HPDE6-E6E7 (cell line): Measurements from ENCODE around the gene HOXD12.

Experiments used
- DNase-seq: peaks from one replicate; pipeline ENCODE4 v3.0.0; 2011; ENCODE audit warnings: missing footprints; ENCODE audit errors: extremely low spot score

The HOXD12 gene

DNA sequence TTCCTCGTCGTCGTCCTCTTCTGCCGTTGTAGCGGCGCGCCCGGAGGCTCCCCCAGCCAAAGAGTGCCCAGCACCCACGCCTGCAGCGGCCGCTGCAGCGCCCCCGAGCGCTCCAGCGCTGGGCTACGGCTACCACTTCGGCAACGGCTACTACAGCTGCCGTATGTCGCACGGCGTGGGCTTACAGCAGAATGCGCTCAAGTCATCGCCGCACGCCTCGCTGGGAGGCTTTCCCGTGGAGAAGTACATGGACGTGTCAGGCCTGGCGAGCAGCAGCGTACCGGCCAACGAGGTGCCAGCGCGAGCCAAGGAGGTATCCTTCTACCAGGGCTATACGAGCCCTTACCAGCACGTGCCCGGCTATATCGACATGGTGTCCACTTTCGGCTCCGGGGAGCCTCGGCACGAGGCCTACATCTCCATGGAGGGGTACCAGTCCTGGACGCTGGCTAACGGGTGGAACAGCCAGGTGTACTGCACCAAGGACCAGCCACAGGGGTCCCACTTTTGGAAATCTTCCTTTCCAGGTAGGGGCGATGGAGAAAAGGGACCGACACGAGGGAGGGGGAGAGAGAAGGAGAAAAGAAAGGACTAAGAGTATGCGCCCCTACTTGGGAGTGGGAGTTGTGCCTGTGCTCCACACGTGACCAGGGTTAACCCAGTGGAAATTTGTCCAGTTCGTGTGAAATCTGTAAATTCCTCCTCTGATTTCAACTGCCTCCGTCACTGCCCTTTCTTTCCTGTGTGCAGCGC lies 6.3 kb upstream of the HOXD12 start:
- no peak for DNase-seq

DNA sequence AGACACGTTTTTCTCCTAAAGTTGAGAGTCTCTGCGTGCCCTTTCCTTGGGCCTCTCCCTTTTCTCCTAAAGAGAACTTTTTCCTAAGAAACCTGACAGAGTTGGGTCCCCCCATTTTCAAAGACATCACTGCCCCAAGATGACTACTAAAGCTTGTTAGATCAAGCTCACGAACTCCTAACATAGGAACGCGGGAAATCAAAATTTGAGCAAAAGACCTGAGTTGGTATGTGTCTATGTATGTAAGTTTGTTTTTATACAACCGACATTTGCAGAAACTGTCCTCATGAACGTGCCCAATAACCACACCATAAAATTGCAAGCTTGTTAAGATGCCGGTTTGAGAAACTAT lies 5.7 kb upstream of the HOXD12 start:
- no peak for DNase-seq

DNA sequence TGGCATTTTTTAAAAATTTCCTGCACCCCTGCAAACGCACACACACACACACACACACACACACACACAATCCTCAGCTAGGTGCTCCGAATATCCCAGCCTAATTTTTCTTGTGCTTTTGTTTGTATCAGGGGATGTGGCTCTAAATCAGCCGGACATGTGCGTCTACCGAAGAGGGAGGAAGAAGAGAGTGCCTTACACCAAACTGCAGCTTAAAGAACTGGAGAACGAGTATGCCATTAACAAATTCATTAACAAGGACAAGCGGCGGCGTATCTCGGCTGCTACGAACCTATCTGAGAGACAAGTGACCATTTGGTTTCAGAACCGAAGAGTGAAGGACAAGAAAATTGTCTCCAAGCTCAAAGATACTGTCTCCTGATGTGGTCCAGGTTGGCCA lies 5.2 kb upstream of the HOXD12 start:
- DNase-seq: no peak

DNA sequence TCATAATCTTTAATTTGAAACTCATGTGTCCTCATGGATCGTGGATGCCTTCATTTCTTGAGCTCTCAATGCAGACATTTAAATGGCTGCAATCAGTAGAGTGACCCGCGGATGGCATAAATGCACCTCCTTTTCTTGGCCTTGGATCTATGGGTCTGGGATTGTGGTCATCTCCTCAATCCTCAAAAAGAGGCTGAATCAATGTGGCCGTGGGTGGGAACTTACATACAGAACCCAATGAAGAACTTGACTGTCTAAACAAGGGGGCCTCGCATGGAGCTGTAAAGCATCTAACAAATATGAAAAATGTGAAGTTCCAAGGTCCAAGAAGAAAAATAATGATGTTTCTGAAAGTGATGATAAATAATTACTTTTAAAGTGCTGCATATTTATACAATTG lies 4.2 kb upstream of the HOXD12 start:
- DNase-seq: no peak

DNA sequence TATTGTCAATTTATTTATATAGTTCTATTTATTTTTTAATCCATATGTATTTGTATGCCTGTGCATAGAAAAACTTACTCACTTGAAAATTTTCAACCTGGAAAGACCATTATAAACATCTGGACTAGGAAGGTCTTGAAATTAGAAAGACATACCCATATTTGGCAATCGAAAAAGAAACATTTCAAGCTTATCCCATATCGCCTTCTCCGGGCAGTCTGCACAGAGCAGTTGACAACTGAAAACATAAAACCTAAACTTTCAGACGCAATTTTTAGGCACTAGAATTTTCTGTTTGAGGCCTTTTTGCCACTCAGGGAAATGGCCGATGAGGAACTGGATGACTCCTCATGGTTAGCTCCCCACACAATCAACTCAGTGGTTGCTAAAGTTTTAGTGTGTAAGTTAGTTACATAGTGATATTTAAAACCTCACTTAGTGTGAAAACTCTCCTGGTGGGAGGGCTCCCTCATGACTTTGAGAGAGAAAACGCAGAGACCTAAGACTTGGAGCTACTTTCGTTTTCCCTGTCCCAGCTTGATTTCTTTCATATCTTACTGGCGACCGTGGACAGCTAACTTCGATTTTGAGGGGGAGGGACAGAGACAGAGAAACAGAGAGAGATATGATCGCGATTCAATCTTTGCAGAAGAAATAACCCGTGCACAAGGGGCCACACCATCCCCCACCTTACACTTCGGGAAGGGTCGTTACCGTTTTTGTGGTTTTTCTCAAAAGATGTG lies 3.2 kb upstream of the HOXD12 start:
- DNase-seq: no peak

DNA sequence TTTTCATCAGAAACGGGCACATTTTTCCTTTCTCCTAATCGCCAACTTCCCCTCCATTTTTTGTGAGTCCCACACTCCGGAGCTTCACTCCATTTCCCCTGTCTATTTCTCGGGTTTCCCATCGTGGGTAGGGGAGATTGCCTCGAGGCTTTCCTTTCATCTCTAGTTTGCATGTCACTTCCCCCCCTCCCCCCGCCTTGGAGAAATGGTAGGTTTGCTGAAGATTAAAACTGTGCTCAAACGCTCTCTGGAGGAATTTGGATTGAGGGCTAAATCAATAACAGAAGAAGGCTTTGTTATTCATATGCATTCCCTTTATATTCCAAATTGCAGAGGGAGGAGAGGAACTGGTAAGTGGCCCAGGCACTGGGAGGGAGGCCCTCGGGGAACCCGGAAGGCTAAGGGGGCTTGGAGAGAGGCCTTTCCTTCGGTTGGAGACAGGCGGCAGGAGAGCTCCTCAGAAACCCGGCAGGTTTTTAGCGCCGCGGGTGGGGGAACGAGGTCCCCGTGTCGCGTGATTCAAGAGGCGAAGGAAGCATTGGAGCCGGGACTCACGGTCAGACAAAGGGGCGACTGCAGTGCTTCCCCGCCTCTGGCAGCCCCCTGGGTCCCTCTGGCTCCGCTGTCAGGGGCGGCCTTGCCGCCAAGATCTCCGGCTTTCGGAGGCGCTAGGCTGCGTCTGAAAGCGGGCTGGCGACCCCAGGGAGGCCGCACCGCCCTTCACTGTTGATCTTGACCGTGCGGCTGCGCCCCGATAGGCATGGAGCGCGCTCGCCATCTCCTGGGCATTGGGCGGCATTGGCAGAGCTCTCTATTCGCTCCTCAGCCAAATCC lies 2.4 kb upstream of the HOXD12 start:
- peak; percentile 74 for DNase-seq

DNA sequence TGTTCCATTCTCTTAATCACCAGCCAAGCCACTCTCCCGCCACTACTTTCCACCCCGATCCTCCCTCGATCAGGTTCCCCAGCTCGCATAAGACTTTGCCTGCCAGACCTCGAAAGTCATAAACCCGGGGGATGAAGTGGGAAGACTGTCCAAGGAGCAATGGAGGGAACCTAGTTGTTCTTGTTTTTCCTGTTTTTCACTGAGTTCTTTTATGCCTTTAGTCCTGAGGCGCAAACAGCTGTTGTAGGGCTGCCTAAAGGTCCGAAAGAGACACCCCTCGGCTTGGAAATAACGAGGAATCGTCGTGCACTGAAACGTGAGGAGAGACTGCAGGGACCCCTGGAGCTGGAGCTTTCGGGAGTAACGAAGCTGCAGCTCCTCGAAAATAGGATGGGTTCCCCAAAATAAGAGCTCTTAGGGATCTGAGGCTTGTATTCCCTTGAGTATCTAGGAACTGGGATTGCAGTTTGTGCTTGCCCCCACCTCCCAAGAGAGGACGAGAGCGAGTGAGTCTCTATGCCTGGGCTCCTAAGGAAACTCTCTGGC lies 1.7 kb upstream of the HOXD12 start:
- DNase-seq: no peak

DNA sequence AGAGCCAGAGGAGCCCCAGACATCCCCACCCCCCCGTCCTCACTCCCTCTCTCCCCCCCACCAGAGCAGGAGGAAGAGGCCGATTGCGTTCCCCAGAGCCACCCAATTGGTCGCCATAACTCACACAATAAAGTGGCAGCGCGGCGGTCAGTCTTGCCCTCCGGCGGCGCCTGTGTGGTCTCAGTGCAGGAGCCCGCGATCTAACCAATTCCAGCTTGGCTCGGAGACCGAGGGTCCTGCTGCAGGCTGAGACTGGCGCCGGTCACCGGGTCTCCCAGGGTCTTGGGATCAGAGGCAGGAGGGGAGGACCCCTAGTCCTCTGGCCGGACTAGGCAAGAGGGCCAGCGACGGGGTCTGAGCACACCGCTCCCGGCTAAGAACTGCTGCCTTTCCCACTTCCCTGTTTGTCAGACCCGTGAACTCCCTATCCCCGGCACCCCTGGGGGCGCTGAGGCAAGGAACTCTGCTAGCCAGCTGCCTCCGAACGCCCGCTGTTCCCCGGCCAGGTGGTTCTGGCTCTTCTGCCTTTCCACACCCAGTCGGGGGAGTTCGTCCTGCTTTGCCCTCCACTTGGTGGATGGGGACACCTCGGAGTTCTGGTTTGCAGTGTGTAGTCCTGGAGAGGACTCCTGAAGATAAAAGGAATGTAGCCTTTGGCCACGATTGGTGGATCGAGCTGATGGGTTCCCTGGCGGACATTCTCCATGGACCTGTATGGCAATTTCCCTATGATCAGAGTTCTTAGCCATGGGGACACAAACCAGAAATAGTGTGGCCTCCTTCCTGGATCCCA lies 1.0 kb upstream of the HOXD12 start:
- DNase-seq: no peak

DNA sequence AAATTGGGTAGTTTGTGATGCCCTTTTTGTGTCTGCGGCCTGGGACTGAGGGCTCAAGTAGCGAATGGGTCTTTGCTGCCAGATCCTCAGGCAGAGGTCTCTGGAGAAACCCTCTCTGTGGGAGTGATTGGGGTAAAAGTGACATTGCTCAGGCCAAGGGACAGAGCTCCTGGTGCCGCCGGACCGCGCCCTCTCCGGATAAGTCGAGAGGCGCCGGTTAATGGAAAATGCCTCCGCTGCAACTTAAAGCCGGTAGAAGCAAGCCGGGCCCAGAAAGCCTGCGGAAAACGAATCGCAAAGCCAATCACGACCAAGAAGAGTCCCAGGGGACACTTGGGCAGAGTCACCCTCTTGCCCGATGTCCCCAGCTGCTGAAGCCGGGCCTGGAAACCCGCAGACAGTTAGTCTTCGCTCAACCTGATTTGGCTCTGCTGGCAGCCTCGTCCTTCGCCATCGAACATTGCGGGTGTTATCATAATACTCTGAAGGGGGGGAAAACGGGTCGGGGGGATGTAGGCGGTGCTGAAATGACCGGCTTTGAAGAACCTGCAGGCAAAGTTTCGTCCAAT lies 352 bp upstream of the HOXD12 start:
- DNase-seq: no peak

DNA sequence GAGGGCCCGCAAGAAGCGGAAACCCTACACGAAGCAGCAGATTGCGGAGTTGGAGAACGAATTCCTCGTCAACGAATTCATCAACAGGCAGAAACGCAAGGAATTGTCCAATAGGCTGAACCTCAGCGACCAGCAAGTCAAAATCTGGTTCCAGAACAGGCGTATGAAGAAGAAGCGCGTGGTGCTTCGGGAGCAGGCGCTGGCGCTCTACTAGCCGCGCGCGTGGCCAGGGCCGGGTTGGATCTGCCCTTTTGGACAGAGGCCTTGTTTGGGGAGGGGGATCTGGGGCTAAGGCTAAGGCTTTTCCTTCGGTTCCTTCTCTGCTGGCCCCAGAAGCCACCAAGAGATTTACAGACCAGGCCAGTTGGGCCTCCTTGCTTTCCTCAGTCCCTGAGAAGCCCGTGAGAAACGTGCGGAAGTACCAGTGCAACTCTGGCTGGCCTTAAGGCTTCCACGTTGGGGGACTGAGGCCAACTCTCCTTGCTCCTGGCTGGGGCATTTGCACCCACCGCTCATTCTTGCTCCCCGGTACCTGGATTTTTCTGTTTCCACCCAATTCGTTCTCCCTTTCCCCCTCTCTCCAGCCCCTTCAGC lies 1.0 kb downstream of the HOXD12 start:
- no peak for DNase-seq

DNA sequence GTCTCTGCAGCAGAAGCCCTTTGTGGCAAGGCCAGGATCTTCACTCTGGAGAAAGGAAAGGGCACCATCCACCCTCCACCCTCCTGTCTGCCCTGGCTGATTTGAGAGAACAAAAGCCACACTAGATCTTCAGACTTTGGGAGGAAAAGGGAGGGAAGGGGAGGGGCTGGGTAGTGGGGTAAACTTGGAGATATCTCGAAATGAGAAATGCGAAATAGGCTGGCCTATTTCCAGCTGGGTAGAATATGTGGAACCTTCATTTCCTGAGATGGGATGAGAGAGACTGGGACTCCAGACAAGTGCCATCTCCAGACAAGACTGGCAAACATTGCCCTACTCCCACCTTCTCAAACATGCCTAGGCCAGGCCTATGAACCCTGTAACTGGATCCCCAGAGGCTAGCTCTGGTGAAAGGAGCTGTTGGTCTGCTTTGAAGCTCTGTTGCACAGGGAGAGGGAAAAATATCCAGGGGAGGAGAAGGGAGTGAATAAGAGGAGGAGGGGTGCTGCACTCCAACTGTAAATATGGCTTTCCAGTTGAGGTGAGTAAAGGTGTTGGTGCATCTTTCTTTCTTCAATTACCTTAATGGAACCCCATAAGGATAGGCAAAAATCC lies 1.7 kb downstream of the HOXD12 start:
- DNase-seq: no peak

DNA sequence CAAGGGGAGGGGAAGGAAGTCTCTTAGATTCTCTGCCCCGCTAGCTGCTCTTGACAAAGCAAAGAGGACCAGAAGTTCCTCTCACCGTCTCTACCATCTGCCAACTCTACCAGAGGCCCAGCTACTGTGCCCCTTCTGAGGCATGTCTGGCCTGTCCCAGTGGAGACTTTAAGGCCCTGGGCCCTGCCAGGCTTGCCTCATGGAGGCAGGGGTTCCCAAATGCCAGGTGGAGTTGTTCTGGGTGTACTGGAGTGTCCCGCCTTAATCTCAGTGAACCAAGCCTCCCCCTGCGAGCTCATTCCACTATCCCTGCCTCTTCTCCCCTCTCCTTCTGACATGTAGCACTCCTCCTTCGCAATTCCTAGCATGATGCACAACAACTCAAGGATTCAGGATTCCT lies 2.2 kb downstream of the HOXD12 start:
- DNase-seq: no peak

DNA sequence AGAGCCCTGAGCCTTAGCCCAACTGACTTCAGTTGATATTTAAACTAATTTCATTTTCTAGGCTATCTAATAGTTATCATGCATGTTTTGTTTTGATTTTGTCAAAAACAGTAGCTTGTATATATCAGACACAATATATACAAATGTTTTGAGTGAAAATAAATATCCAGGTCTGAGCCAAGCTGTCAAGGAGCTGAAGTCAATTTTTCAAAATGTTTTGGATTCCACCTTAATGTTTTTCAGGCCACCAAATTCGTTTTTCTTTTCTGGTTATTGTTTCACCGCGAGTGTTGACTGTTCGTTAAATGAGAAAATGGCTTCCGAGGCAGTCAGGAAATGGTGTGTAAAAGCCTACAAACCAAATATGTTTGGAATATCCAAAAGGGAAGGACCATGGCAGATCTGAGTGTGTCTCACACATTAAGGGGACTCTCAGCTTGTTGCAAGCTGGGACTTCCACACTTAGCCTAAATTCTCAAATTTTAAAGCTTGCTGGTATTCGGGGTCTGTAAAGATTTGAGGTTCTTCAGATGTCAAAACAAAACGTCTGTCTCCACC lies 2.8 kb downstream of the HOXD12 start:
- DNase-seq: no peak

DNA sequence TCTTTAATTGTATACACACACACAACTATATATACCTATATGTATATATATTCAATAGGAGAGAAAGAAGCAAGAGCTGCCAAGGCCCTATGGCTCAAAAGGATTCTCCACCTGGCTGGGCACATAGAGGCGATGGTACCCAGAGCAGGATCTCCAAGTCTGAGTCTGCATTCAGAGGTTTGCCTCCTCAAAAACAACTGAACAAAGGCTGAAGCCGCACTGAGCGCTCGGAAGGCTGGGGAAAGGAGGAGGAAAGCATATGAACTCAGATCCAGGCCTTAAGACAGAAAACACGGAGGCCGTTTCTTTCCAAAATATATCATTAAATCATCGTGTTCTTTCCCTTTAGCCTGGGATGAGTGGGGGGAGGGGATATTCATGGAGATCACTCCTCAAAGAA lies 3.6 kb downstream of the HOXD12 start:
- DNase-seq: no peak

DNA sequence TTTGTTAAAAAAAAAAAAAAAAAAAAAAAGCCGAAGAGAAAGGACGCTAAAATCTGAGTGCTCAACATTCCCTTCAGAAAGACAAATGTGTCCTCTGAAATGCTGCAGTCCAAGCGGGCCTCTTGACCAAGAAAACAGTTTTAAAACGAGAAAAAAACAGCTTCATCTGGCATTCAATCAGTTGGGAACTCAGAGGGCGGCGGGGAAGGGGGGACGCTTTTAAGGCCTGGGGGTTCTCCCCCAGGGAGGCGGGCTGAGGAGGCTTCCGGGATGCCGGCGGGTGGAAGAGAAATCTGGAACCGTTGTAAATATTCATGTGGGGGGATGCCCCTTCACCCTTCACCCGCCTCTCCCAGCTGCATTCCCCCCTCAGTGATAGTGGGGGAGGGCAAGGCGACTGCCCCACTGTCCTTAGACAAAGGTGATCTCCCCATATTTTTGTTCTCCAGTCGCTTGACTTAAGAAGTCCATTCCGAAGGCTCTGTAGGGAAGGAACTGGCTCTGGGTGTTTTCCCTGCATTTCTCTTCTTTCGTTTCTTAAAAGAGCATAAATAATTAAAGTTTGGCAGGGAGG lies 4.2 kb downstream of the HOXD12 start:
- DNase-seq: no peak

DNA sequence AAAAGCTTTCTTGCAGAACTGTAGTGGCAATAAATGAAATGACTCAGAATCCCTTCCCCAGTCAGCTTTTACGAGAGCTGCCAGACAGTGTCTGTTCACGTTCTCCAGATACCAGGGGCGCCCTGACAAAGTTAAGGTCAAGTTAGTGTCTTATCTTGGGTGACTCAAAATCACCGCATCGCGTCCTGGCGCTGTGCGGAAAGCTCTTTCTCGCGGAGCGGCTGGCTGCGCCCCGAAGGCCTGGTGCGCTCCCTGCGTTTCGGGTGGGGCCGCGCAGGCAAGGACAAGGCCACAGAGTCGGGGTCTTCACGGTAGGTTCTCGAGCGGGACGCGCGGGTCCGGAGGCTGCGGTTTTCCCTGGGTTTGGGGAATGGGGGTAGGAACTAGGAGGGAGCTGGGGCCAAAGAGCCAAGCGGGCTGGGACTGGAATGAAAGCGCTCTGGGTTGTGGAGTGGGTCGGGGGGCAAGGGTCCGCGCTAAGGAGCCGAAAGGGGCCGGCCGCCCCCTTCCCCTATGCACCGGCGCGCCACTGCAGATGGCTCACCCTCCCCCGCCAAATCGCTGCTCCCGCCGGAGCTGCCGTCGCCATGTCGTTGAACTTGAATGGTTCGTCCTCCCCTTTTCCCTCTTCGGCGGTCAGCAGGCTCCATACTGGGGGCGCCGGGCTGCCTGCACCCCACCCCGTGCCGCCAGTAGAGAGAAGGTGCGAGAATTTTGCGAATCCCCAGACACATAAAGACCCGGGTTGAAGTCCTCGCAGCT lies 4.9 kb downstream of the HOXD12 start:
- DNase-seq: no peak

DNA sequence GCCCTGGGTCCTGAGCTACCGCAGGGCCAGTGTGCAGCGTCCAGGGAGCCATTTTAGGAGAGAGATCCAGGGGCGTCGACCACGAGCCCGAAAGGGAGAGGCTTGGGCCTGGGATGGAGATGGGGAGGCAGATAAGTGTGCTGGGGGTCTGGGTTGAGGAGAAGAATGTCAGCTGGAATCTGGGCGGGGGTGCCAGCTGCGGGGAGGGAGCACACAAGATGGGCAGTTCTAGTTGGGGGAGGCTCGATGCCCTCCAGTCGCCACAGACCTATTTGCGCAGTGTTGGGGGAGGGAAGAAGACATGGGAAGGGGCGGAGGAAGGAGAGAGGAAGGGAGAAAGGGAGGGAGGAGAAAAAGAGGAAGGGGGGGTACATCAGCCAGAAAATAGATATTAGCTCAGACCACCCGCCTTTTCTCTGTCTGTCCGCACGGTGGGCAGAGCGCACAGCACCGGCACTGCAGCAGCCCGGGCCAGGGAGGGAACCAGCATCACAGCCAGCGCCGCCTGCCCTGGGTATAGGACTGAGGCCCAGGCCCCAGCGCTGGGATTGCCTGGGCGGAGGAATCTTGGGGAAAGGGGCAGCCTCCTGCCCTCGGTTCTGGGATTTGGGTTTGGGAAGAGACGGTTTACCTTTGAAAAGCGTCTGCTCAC lies 5.6 kb downstream of the HOXD12 start:
- no peak for DNase-seq
